SK-N-SH treated with all-trans-retinoic acid at 6 μM for 48 hours (cell line): Measurements from ENCODE around the gene DNAH9.

Experiments used
- ARNTL ChIP-seq: fragments of 450-650 bp; formaldehyde crosslinking; IDR thresholded peaks from 2 replicates; pipeline ENCODE4 v1.5.0; 2020; ENCODE audit warnings: low read depth, mild to moderate bottlenecking, moderate library complexity, borderline replicate concordance
- BACH2 ChIP-seq: fragments of 250-450 bp; sonication (Bioruptor Pico); IDR thresholded peaks from 2 replicates; pipeline ENCODE4 v1.9.0; 2021; ENCODE audit warnings: mild to moderate bottlenecking, borderline replicate concordance
- CREB5 ChIP-seq: fragments of 250-450 bp; sonication (Bioruptor Pico); IDR thresholded peaks from 2 replicates; pipeline ENCODE4 v1.5.1; 2020; ENCODE audit warnings: low read depth, mild to moderate bottlenecking, moderate library complexity
- CSDC2 ChIP-seq: fragments of 250-450 bp; sonication (Bioruptor Pico); IDR thresholded peaks from 2 replicates; pipeline ENCODE4 v1.5.0; 2020; ENCODE audit warnings: mild to moderate bottlenecking, moderate library complexity
- CSRNP3 ChIP-seq: fragments of 250-450 bp; sonication (Bioruptor Pico); IDR thresholded peaks from 2 replicates; pipeline ENCODE4 v1.5.1; 2021; ENCODE audit warnings: mild to moderate bottlenecking, moderate library complexity
- GLIS3 ChIP-seq: fragments of 250-450 bp; sonication (Bioruptor Pico); IDR thresholded peaks from 2 replicates; pipeline ENCODE4 v1.5.0; 2020; ENCODE audit warnings: mild to moderate bottlenecking, moderate library complexity
- ISL1 ChIP-seq: fragments of 250-450 bp; sonication (Bioruptor Pico); IDR thresholded peaks from 2 replicates; pipeline ENCODE4 v2.1.2; 2022; ENCODE audit warnings: mild to moderate bottlenecking, moderate library complexity
- PATZ1 ChIP-seq: fragments of 250-450 bp; sonication (Bioruptor Pico); IDR thresholded peaks from 2 replicates; pipeline ENCODE4 v1.8.0; 2020; ENCODE audit warnings: mild to moderate bottlenecking, moderate library complexity, borderline replicate concordance
- PPARA ChIP-seq: fragments of 250-450 bp; sonication (Bioruptor Pico); IDR thresholded peaks from 2 replicates; pipeline ENCODE4 v1.5.0; 2020; ENCODE audit warnings: mild to moderate bottlenecking, borderline replicate concordance
- RARB ChIP-seq: fragments of 250-450 bp; sonication (Bioruptor Pico); IDR thresholded peaks from 2 replicates; pipeline ENCODE4 v1.8.0; 2021; ENCODE audit warnings: mild to moderate bottlenecking, moderate library complexity
- TCF4 ChIP-seq: fragments of 250-450 bp; sonication (Bioruptor Pico); IDR thresholded peaks from 2 replicates; pipeline ENCODE4 v1.8.0; 2021; ENCODE audit warnings: mild to moderate bottlenecking, moderate library complexity, borderline replicate concordance
- ZFP30 ChIP-seq: fragments of 450-650 bp; formaldehyde crosslinking; IDR thresholded peaks from 2 replicates; pipeline ENCODE4 v1.5.0; 2022; ENCODE audit warnings: mild to moderate bottlenecking, moderate library complexity
- ZNF8 ChIP-seq: fragments of 450-650 bp; formaldehyde crosslinking; IDR thresholded peaks from 2 replicates; pipeline ENCODE4 v1.5.0; 2020; ENCODE audit warnings: mild to moderate bottlenecking, moderate library complexity

- TF ChIP-seq PPARA (CRISPR knock-in tag) (no peak), TCF4 (CRISPR knock-in tag) (no peak), CSDC2 (CRISPR knock-in tag) (no peak), BACH2 (CRISPR knock-in tag) (no peak), GLIS3 (CRISPR knock-in tag) (no peak), ZFP30 (CRISPR knock-in tag) (no peak), PATZ1 (CRISPR knock-in tag) (no peak), ARNTL (CRISPR knock-in tag) (no peak), ZNF8 (CRISPR knock-in tag) (no peak), RARB (CRISPR knock-in tag) (no peak), CREB5 (CRISPR knock-in tag) (no peak), CSRNP3 (CRISPR knock-in tag) (no peak), ISL1 (CRISPR knock-in tag) (no peak)
These were observed 282.4 kb downstream of the DNAH9 start for GRCh38 chr17:11880714-11881113.
